ENCODE measurements around the gene KRT23. TPM values are rescaled to one million over a fixed set of nuclear protein-coding genes. Genes with fewer than 3 reads are reported as not detected.
A peak's percentile ranks its signal among the peaks of the same experiment; 100 is the strongest.

KRT23 gene
- polyA plus RNA-seq, 1 donor from 2014 or later = 0.37 TPM

GRCh38 chr17:40909755-40910154 lies 27.7 kb downstream of the KRT23 start:
- Histone ChIP-seq H3K4me3 (ENCODE audit: low read length) (no peak overlapping the region), H3K4me2 (ENCODE audit: low read length) (no peak overlapping the region), H3K36me3 (ENCODE audit: insufficient read depth, low read length) (no peaks in the 10 kb centered on the region), H3K9me3 (ENCODE audit: low read length) (no peaks in the 10 kb centered on the region), H2AFZ (ENCODE audit: low read depth, low read length) (peak overlapping the region; percentile 84), H3K27ac (ENCODE audit: low read length) (no peak overlapping the region), H4K20me1 (ENCODE audit: insufficient read depth) (no peaks in the 10 kb centered on the region), H3K27me3 (ENCODE audit: insufficient read depth, low read depth, low read length) (no peaks in the 10 kb centered on the region), H3F3A (ENCODE audit: insufficient read depth, low read length, poor library complexity, severe bottlenecking) (no peaks in the 10 kb centered on the region), H3K9me2 (ENCODE audit: insufficient read depth, low read length) (no peaks in the 10 kb centered on the region), H3K9ac (ENCODE audit: low read length) (no peak overlapping the region), H3K79me2 (replicated peaks; ENCODE audit: insufficient read depth, low read length) (no peaks in the 10 kb centered on the region)
- no peak for TF ChIP-seq MXI1 (conservative IDR thresholded peaks at IDR 0.05; ENCODE audit: poor library complexity, severe bottlenecking)
- no peak for TF ChIP-seq EP300 (conservative IDR thresholded peaks at IDR 0.05; ENCODE audit: poor library complexity, severe bottlenecking)
- no peak for TF ChIP-seq SMC3 (conservative IDR thresholded peaks at IDR 0.05; ENCODE audit: poor library complexity)
- TF ChIP-seq TAF1 (IDR thresholded peaks at IDR 0.05; ENCODE audit: low read depth) = no peak
- TF ChIP-seq RAD21 (conservative IDR thresholded peaks at IDR 0.05) = no peak
- TF ChIP-seq, protein P1, sequence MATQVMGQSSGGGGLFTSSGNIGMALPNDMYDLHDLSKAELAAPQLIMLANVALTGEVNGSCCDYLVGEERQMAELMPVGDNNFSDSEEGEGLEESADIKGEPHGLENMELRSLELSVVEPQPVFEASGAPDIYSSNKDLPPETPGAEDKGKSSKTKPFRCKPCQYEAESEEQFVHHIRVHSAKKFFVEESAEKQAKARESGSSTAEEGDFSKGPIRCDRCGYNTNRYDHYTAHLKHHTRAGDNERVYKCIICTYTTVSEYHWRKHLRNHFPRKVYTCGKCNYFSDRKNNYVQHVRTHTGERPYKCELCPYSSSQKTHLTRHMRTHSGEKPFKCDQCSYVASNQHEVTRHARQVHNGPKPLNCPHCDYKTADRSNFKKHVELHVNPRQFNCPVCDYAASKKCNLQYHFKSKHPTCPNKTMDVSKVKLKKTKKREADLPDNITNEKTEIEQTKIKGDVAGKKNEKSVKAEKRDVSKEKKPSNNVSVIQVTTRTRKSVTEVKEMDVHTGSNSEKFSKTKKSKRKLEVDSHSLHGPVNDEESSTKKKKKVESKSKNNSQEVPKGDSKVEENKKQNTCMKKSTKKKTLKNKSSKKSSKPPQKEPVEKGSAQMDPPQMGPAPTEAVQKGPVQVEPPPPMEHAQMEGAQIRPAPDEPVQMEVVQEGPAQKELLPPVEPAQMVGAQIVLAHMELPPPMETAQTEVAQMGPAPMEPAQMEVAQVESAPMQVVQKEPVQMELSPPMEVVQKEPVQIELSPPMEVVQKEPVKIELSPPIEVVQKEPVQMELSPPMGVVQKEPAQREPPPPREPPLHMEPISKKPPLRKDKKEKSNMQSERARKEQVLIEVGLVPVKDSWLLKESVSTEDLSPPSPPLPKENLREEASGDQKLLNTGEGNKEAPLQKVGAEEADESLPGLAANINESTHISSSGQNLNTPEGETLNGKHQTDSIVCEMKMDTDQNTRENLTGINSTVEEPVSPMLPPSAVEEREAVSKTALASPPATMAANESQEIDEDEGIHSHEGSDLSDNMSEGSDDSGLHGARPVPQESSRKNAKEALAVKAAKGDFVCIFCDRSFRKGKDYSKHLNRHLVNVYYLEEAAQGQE (IDR thresholded peaks at IDR 0.05; ENCODE audit: borderline replicate concordance) = no peak
- TF ChIP-seq, protein P2, sequence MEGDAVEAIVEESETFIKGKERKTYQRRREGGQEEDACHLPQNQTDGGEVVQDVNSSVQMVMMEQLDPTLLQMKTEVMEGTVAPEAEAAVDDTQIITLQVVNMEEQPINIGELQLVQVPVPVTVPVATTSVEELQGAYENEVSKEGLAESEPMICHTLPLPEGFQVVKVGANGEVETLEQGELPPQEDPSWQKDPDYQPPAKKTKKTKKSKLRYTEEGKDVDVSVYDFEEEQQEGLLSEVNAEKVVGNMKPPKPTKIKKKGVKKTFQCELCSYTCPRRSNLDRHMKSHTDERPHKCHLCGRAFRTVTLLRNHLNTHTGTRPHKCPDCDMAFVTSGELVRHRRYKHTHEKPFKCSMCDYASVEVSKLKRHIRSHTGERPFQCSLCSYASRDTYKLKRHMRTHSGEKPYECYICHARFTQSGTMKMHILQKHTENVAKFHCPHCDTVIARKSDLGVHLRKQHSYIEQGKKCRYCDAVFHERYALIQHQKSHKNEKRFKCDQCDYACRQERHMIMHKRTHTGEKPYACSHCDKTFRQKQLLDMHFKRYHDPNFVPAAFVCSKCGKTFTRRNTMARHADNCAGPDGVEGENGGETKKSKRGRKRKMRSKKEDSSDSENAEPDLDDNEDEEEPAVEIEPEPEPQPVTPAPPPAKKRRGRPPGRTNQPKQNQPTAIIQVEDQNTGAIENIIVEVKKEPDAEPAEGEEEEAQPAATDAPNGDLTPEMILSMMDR (IDR thresholded peaks at IDR 0.05; ENCODE audit: poor library complexity, severe bottlenecking) = no peak
- no peak for TF ChIP-seq POLR2AphosphoS5 (IDR thresholded peaks at IDR 0.05)
- TF ChIP-seq EZH2 (IDR thresholded peaks at IDR 0.05; ENCODE audit: borderline replicate concordance, insufficient read depth, low read length, poor library complexity, severe bottlenecking) = no peak

DNA sequence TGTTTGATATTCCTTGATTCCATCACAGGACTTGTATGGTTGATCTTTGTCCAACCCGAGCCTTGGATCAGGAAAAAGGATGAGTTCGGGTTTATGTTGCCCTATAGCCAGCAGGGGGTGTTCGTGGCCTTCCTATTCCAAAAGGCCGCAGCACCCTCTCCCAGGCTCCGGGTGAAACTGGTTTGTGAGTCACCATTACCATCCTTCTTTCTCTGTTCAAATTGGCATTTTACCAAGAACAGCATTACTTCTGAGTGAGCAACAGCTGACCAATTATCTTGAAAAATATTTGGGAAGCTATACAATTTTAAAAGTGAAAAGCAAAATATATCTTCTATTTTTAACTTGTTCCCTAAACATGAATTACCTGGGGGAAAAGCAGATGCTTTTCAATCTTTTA lies 28.1 kb downstream of the KRT23 start:
- Histone ChIP-seq H3K27ac (ENCODE audit: low read length) (no peak overlapping the region), H3K79me2 (replicated peaks; ENCODE audit: insufficient read depth, low read length) (no peaks in the 10 kb centered on the region), H4K20me1 (ENCODE audit: insufficient read depth) (no peaks in the 10 kb centered on the region), H3K9ac (ENCODE audit: low read length) (no peak overlapping the region), H3K4me2 (ENCODE audit: low read length) (no peak overlapping the region), H2AFZ (ENCODE audit: low read depth, low read length) (peak overlapping the region; percentile 84), H3K9me3 (ENCODE audit: low read length) (no peaks in the 10 kb centered on the region), H3K36me3 (ENCODE audit: insufficient read depth, low read length) (no peaks in the 10 kb centered on the region), H3K4me3 (ENCODE audit: low read length) (no peak overlapping the region), H3K9me2 (ENCODE audit: insufficient read depth, low read length) (no peaks in the 10 kb centered on the region), H3K27me3 (ENCODE audit: insufficient read depth, low read depth, low read length) (no peaks in the 10 kb centered on the region), H3F3A (ENCODE audit: insufficient read depth, low read length, poor library complexity, severe bottlenecking) (no peaks in the 10 kb centered on the region)
- TF ChIP-seq, protein P1 (IDR thresholded peaks at IDR 0.05; ENCODE audit: borderline replicate concordance) = no peak
- TF ChIP-seq, protein P2 (IDR thresholded peaks at IDR 0.05; ENCODE audit: poor library complexity, severe bottlenecking) = peak; percentile 95
- TF ChIP-seq SMC3 (conservative IDR thresholded peaks at IDR 0.05; ENCODE audit: poor library complexity) = peak; percentile 98
- TF ChIP-seq EZH2 (IDR thresholded peaks at IDR 0.05; ENCODE audit: borderline replicate concordance, insufficient read depth, low read length, poor library complexity, severe bottlenecking) = no peak
- TF ChIP-seq TAF1 (IDR thresholded peaks at IDR 0.05; ENCODE audit: low read depth) = no peak
- no peak for TF ChIP-seq EP300 (conservative IDR thresholded peaks at IDR 0.05; ENCODE audit: poor library complexity, severe bottlenecking)
- TF ChIP-seq RAD21 (conservative IDR thresholded peaks at IDR 0.05) = peak; percentile 97
- TF ChIP-seq POLR2AphosphoS5 (IDR thresholded peaks at IDR 0.05) = no peak
- TF ChIP-seq MXI1 (conservative IDR thresholded peaks at IDR 0.05; ENCODE audit: poor library complexity, severe bottlenecking) = no peak

Measured in neural cell (in vitro differentiated cells).